BLaER1 (cell line): ENCODE measurements around the gene DOCK6.

ENCODE experiments used
- H3K27ac ChIP-seq: shearing (Covaris generic); formaldehyde crosslinking; 2 replicates; pipeline ENCODE4 v1.8.1; 2022
- H3K27me3 ChIP-seq: shearing (Covaris generic); formaldehyde crosslinking; 2 replicates; pipeline ENCODE4 v1.8.1; 2022
- H3K36me3 ChIP-seq: shearing (Covaris generic); formaldehyde crosslinking; 2 replicates; pipeline ENCODE4 v1.8.1; 2022
- H3K4me1 ChIP-seq: shearing (Covaris generic); formaldehyde crosslinking; 2 replicates; pipeline ENCODE4 v1.8.1; 2022
- H3K4me2 ChIP-seq: shearing (Covaris generic); formaldehyde crosslinking; 2 replicates; pipeline ENCODE4 v1.8.1; 2022
- H3K4me3 ChIP-seq: shearing (Covaris generic); formaldehyde crosslinking; 2 replicates; pipeline ENCODE4 v1.8.1; 2022
- H3K9ac ChIP-seq: shearing (Covaris generic); formaldehyde crosslinking; 2 replicates; pipeline ENCODE4 v1.8.1; 2022
- H3K9me3 ChIP-seq: shearing (Covaris generic); formaldehyde crosslinking; 2 replicates; pipeline ENCODE4 v1.8.1; 2022
- H4K20me1 ChIP-seq: shearing (Covaris generic); formaldehyde crosslinking; 2 replicates; pipeline ENCODE4 v1.8.1; 2022
- Cebpa-rat ChIP-seq: shearing (Covaris generic); IDR thresholded peaks from 2 replicates; pipeline ENCODE4 v1.8.1; 2022

DOCK6 gene

DNA sequence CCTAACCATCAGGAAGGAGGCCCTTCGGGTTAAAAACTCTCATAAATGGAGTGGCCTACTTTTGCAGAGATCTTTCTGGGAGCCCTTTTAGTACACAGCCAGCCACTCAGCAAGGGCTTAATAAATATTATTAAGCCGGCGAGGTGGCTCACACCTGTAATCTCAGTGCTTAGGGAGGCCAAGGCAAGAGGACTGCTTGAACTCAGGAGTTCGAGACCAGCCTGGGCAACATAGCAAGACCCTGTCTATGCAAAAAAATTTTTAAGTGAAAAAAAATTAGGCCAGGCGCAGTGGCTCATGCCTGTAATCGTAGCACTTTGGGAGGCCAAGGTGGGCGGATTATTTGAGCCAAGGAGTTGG is 64.2 kb downstream of the DOCK6 start:
- Histone ChIP-seq H3K4me1 (peaks cover 56% of the 10 kb centered on the region), H3K27me3 (no peaks in the 10 kb centered on the region), H3K9me3 (no peaks in the 10 kb centered on the region), H4K20me1 (no peaks in the 10 kb centered on the region), H3K36me3 (peaks cover 7% of the 10 kb centered on the region), H3K4me3 (peak overlapping the region; percentile 72; the same call in 1 of the 2 replicates), H3K9ac (no peak overlapping the region), H3K27ac (no peak overlapping the region; the same call in 1 of the 2 replicates), H3K4me2 (peak overlapping the region; percentile 99)
- no peak for TF ChIP-seq Cebpa-rat

DNA sequence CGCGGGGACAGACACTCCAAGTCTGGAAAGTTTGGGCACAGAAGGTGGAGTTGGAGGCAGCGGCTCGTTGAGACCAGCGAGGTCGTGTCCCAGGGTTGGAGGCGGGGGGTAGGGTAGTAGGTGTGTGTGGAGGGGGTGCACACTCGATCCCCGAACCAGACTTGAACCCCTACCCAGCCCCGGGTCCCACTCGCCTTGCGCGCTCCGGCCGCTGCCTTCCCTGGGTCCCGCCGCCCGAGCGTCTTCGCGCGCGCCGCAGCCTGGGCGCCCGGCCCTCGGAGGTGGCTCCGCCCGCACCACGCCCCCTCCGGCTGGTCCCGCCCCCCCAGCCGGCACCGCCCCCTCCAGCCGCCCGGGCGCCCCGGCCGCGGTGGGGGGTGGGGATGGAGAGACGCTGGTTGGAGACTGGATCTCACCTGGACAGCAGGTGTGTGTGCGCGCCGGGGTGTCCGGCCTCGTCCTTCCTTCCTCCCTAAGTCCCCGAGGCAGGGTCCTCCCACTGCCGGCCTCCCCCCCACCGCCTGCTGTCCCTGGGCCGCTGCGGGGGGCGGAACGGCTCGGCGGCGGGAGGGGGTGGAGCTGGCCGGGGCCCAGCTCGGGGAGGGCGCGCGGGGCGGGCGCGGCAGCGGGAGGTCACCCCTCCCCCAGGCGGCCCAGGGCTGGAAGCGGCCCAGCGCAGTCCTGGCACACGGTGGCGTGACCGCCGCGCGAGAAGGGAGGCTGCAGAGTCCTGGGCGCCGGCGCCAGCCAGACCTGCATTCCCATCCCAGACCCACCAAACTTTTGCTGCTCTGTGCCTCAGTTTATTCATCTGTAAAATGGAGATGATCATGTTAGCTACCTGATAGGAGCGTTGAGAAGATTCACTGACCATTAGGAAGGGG is 64.8 kb downstream of the DOCK6 start, which contains the start of gene KANK2:
Gene KANK2, minus strand, starts transcription at position 255 of the 884 bp plus-strand sequence. CDS start 3,034 bp downstream, outside the sequence.
- Histone ChIP-seq H3K27ac (peak within 1 kb of the TSS; percentile 44), H4K20me1 (no peaks in the 10 kb centered on the region), H3K9ac (peak within 1 kb of the TSS; percentile 77), H3K27me3 (no peaks in the 10 kb centered on the region), H3K9me3 (no peaks in the 10 kb centered on the region), H3K4me1 (peaks cover 56% of the 10 kb centered on the region), H3K4me3 (peak within 1 kb of the TSS; percentile 72), H3K36me3 (peaks cover 12% of the 10 kb centered on the region), H3K4me2 (peak within 1 kb of the TSS; percentile 99)
- no peak for TF ChIP-seq Cebpa-rat

DNA sequence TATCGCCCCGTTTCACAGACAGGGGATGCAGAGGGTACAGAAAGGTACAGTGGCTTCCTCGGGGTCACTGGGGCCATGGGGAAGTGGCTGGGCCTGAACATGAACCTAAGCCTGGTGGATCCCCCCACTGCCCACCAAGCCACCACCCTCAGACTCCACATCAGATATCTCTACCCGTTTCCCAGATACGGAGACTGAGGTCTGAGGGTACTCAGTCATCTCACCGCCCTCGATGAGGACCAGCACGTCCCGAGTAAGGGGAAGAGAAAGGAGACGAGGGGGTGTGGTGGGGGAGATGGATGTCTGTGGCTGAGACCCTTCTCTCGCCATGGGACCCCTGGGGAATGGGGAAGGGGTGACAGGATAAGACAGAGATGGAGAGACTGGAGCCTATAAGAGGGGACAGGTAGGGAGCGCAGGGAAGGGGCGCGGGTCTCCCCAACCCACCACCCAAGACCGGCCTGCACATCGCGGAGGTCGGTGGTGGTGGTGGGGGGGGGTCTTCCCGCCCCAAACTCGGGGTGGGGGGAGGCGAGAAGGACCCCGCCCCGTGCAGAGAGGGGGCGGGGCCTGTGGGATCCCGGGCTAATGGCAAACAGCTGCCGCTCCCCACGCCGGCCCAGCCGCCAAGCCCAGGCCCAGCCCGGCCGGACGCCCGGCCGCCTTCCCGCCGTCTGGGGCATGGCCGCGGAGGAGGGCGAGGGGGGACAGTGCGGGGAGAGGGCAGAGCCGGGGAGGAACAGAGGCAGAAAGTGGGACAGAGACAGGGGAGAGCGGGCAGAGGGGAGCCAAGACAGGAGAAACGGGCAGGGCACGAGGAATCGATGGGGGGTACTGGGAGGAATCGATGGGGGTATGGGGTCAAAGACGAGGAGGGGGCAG is 65.7 kb downstream of the DOCK6 start:
- Histone ChIP-seq H3K9me3 (no peaks in the 10 kb centered on the region), H3K4me2 (peak overlapping the region; percentile 99), H3K36me3 (peaks cover 12% of the 10 kb centered on the region), H4K20me1 (no peaks in the 10 kb centered on the region), H3K9ac (peak overlapping the region; percentile 77), H3K4me3 (peak overlapping the region; percentile 72), H3K4me1 (peaks cover 64% of the 10 kb centered on the region), H3K27me3 (no peaks in the 10 kb centered on the region), H3K27ac (peak overlapping the region; percentile 44; the same call in 1 of the 2 replicates)
- TF ChIP-seq Cebpa-rat, result no peak

- no peaks in the 10 kb centered on the region for H3K9me3 ChIP-seq
- peak overlapping the region; percentile 92 for H3K27ac ChIP-seq
- peaks cover 12% of the 10 kb centered on the region for H3K36me3 ChIP-seq
- peak overlapping the region; percentile 99 for H3K4me2 ChIP-seq
- no peaks in the 10 kb centered on the region for H3K27me3 ChIP-seq
- H3K9ac ChIP-seq, result peak overlapping the region; percentile 74; the same call in 1 of the 2 replicates
- no peaks in the 10 kb centered on the region for H4K20me1 ChIP-seq
- H3K4me1 ChIP-seq, result peaks cover 73% of the 10 kb centered on the region
- H3K4me3 ChIP-seq, result peak overlapping the region; percentile 60
- no peak for TF ChIP-seq Cebpa-rat
These were observed 66.6 kb downstream of the DOCK6 start for GRCh38 chr19:11195681-11196080.

- Histone ChIP-seq H3K9me3 (no peaks in the 10 kb centered on the region), H3K9ac (peak overlapping the region; percentile 74), H3K4me1 (peaks cover 81% of the 10 kb centered on the region), H3K36me3 (peaks cover 16% of the 10 kb centered on the region), H3K27ac (peak overlapping the region; percentile 92), H3K4me3 (peak overlapping the region; percentile 60), H4K20me1 (no peaks in the 10 kb centered on the region), H3K27me3 (no peaks in the 10 kb centered on the region), H3K4me2 (peak overlapping the region; percentile 99)
- TF ChIP-seq Cebpa-rat, result no peak
These were observed 67.4 kb downstream of the DOCK6 start for GRCh38 chr19:11194656-11195558.

DNA sequence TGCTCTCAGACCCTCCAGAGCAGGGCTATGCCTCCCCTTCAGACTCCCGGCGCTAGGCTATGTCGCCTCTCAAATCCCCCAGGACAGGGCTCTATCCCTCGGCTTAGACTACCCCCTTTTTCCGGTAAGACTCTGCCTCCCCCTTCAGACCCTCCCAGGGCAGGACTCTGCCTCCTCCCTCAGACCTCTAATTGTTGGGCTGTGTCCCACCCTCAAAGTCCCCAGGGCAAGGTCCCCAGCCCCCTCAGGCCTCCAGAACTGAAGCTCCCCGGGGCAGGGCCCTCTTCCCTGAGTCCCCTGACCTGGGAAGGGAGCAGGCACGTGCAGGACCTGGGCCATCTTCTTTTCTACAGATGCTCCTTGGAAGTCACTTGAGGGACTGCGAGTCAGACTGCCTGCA is 68.2 kb downstream of the DOCK6 start:
- peak overlapping the region; percentile 92 for H3K27ac ChIP-seq
- H3K9me3 ChIP-seq, result no peaks in the 10 kb centered on the region
- H3K4me2 ChIP-seq, result peak overlapping the region; percentile 99
- peak overlapping the region; percentile 60; the same call in 1 of the 2 replicates for H3K4me3 ChIP-seq
- no peaks in the 10 kb centered on the region for H3K27me3 ChIP-seq
- peaks cover 20% of the 10 kb centered on the region for H3K36me3 ChIP-seq
- H3K9ac ChIP-seq, result peak overlapping the region; percentile 74; the same call in 1 of the 2 replicates
- peaks cover 84% of the 10 kb centered on the region for H3K4me1 ChIP-seq
- no peak for TF ChIP-seq Cebpa-rat
- H4K20me1 ChIP-seq, result no peaks in the 10 kb centered on the region

DNA sequence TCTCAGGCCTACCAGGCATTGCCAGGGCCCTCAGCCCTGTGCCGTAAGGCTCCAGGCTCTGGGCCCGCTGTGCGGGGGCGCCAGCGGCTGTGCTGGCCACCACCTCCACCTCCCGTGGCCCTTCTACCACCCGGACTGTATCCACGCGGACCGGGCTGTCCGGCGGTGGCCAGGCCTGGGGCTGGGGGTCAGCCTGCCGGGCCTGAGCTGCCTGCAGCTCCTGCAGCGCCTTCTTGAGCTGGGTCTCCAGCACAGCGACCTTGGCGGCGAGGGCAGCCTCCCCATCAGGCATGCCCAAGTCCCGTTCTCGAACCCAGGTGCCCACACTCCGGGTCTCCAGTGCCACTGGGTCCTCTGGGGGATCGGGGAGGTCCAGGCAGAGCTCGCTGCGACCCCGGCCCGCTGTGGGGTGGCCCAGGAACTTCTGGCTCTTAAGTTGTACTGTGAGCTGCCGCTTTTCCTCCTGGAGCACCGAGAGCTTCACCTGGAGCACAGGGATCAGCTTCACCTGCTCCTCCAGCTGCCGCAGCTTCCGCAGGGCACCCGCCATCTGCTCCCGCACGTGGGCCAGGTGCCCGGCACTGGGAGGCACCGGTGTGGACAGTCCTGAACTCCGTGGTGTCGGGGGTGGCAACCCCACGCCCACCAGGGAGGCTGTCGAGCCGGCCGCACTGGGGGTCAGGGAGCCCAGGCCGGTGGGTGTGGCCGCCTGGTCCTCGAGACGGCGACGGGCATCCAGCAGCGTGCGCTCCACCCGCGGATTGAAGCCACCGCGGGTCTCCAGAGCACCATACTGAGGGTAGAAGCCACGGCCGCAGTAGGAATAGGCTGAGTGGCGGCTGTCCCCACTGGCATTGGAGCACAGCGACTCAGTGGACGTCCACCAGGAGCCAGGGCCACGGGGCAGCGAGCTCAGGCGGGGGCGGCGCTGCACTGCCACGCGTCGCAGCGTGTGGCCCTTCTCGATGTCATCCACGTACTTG is 69.1 kb downstream of the DOCK6 start:
- peak overlapping the region; percentile 92 for H3K27ac ChIP-seq
- peak overlapping the region; percentile 45; the same call in 1 of the 2 replicates for H3K9ac ChIP-seq
- peak overlapping the region; percentile 25; the same call in 1 of the 2 replicates for H3K4me3 ChIP-seq
- no peaks in the 10 kb centered on the region for H3K27me3 ChIP-seq
- no peaks in the 10 kb centered on the region for H3K9me3 ChIP-seq
- H3K4me1 ChIP-seq, result peaks cover 78% of the 10 kb centered on the region
- no peaks in the 10 kb centered on the region for H4K20me1 ChIP-seq
- peak overlapping the region; percentile 99 for H3K4me2 ChIP-seq
- peaks cover 26% of the 10 kb centered on the region for H3K36me3 ChIP-seq
- TF ChIP-seq Cebpa-rat, result no peak

DNA sequence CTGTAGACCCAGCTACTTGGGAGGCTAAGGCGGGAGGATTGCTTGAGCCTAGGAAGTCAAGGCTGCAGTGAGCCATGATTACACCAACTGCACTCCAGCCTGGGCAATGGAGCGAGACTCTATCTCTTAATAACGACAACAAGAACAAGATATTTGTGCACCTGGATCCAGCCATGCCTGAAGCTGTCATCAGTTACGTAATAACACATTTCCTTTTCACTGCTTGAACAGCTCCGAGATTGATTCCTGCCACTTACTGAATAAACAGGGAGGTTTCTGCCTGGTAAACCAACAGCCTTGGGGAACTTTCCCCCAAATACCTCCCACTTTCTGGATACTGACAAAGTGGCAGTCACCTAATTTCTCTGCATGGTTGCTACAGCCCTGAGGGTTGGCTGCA is 70.4 kb downstream of the DOCK6 start:
- no peaks in the 10 kb centered on the region for H3K9me3 ChIP-seq
- H3K27me3 ChIP-seq, result no peaks in the 10 kb centered on the region
- no peaks in the 10 kb centered on the region for H4K20me1 ChIP-seq
- H3K9ac ChIP-seq, result no peak overlapping the region; the same call in 1 of the 2 replicates
- 0 out of 2 replicates have a peak overlapping the region, but pooled peaks have one; percentile 25 for H3K4me3 ChIP-seq
- TF ChIP-seq Cebpa-rat, result peak; percentile 86
- H3K27ac ChIP-seq, result peak overlapping the region; percentile 92
- peaks cover 86% of the 10 kb centered on the region for H3K4me1 ChIP-seq
- H3K4me2 ChIP-seq, result peak overlapping the region; percentile 99
- peaks cover 27% of the 10 kb centered on the region for H3K36me3 ChIP-seq
